Smooth muscle cell (in vitro differentiated cells): ENCODE results near the gene ADORA1. TPM values are rescaled to one million over a fixed set of nuclear protein-coding genes. Genes with fewer than 3 reads are reported as not detected.

Source experiments
- DNase-seq: peaks from one replicate; lab custom pipeline; 2025; ENCODE audit not compliant: unreplicated experiment; lab: John Stamatoyannopoulos, UW
- H2AFZ ChIP-seq: fragments of 200-600 bp; sonication (generic); 2 replicates; pipeline ENCODE4 v1.6.0; 2016; ENCODE audit warnings: antibody characterized with exemption, low read depth, mild to moderate bottlenecking
- H3F3A ChIP-seq: fragments of 200-600 bp; sonication (generic); 2 replicates; pipeline ENCODE4 v1.6.0; 2017; ENCODE audit warnings: antibody characterized with exemption, low read depth
- H3K27ac ChIP-seq: fragments of 200-600 bp; sonication (generic); 2 replicates; pipeline ENCODE4 v1.5.1; 2016; ENCODE audit warnings: low read depth, mild to moderate bottlenecking
- H3K27me3 ChIP-seq: fragments of 200-600 bp; sonication (generic); 2 replicates; pipeline ENCODE4 v1.6.1; 2016; ENCODE audit warnings: low read depth, mild to moderate bottlenecking
- H3K36me3 ChIP-seq: fragments of 200-600 bp; sonication (generic); 2 replicates; pipeline ENCODE4 v1.5.1; 2016; ENCODE audit warnings: low read depth
- H3K4me1 ChIP-seq: fragments of 200-600 bp; sonication (generic); 2 replicates; pipeline ENCODE4 v1.5.1; 2016; ENCODE audit warnings: low read depth
- H3K4me2 ChIP-seq: fragments of 200-600 bp; sonication (generic); 2 replicates; pipeline ENCODE4 v1.6.0; 2016; ENCODE audit warnings: mild to moderate bottlenecking
- H3K4me3 ChIP-seq: fragments of 200-600 bp; sonication (generic); 2 replicates; pipeline ENCODE4 v1.5.1; 2016; ENCODE audit warnings: mild to moderate bottlenecking
- H3K79me2 ChIP-seq: fragments of 200-600 bp; sonication (generic); 2 replicates; pipeline ENCODE4 v1.6.0; 2016; ENCODE audit warnings: low read depth, mild to moderate bottlenecking
- H3K9ac ChIP-seq: fragments of 200-600 bp; sonication (generic); 2 replicates; pipeline ENCODE4 v1.6.0; 2016; ENCODE audit warnings: low read depth
- H3K9me3 ChIP-seq: fragments of 200-600 bp; sonication (generic); replicated peaks from 2 replicates; pipeline ENCODE4 v1.5.1; 2016; ENCODE audit warnings: low read depth
- H4K20me1 ChIP-seq: fragments of 200-600 bp; sonication (generic); 2 replicates; pipeline ENCODE4 v1.6.0; 2016; ENCODE audit warnings: low read depth
- CTCF ChIP-seq: fragments of 200-600 bp; sonication (generic); IDR thresholded peaks from 2 replicates; pipeline ENCODE4 v1.5.1; 2017; ENCODE audit warnings: borderline replicate concordance, mild to moderate bottlenecking, antibody characterized with exemption; ENCODE audit not compliant: insufficient read depth, poor library complexity, severe bottlenecking
- WGBS: methylation state at CpG from one replicate; pipeline ENCODE4 v1.1.7; 2016; ENCODE audit warnings: low lambda C conversion rate; 5-methylcytosine and 5-hydroxymethylcytosine counted together
- polyA plus RNA-seq: library from polyadenylated mRNA; unstranded; fragments of >200 nt; fragmentation: Nextera tagmentation; extraction: Ambion mirVana; gene quantifications from 2 replicates; pipeline ENCODE4 v1.2.1, GENCODE V29; 2016
- total RNA-seq: library from RNA; depleted of rRNA; stranded (reverse); fragments of >200 nt; gene quantifications from 2 replicates; pipeline ENCODE4 v1.2.3, GENCODE V29; 2014

ADORA1 gene
- total and polyA plus RNA-seq, 2 experiments from 2014 or later, result 16.0 to 18.0 TPM

GRCh38 chr1:203177036-203177405, 49.5 kb downstream of the ADORA1 start:
- 61% methylated on average over 6 of the region's 6 CpGs for WGBS
- peak overlapping the region; percentile 88 for H3K27ac ChIP-seq
- H3K4me3 ChIP-seq, result no peak overlapping the region
- no peak overlapping the region for H2AFZ ChIP-seq
- no peak for TF ChIP-seq CTCF
- no peaks in the 10 kb centered on the region for H3K27me3 ChIP-seq
- no peak overlapping the region for H3K9ac ChIP-seq
- H3F3A ChIP-seq, result peaks cover 10% of the 10 kb centered on the region
- H3K4me1 ChIP-seq, result peaks cover 29% of the 10 kb centered on the region
- no peaks in the 10 kb centered on the region for H3K79me2 ChIP-seq
- no peak for DNase-seq
- no peaks in the 10 kb centered on the region for H3K9me3 ChIP-seq
- H4K20me1 ChIP-seq, result no peaks in the 10 kb centered on the region
- no peaks in the 10 kb centered on the region for H3K36me3 ChIP-seq
- H3K4me2 ChIP-seq, result peak overlapping the region; percentile 67

- Histone ChIP-seq H3K36me3 (no peaks in the 10 kb centered on the region), H4K20me1 (no peaks in the 10 kb centered on the region), H3K27me3 (no peaks in the 10 kb centered on the region), H3K79me2 (no peaks in the 10 kb centered on the region), H3K4me2 (peak overlapping the region; percentile 67), H3K4me1 (peaks cover 34% of the 10 kb centered on the region), H3F3A (peaks cover 10% of the 10 kb centered on the region), H3K4me3 (no peak overlapping the region), H3K9me3 (no peaks in the 10 kb centered on the region), H2AFZ (no peak overlapping the region), H3K27ac (peak overlapping the region; percentile 88), H3K9ac (peak overlapping the region; percentile 65)
- 23% methylated on average over 9 of the region's 9 CpGs for WGBS
- no peak for DNase-seq
- no peak for TF ChIP-seq CTCF
Measured at GRCh38 chr1:203177470-203178039, 50.0 kb downstream of the ADORA1 start.

- Histone ChIP-seq H3K27ac (peak overlapping the region; percentile 88), H3K27me3 (no peaks in the 10 kb centered on the region), H3K4me1 (peaks cover 34% of the 10 kb centered on the region), H3K79me2 (no peaks in the 10 kb centered on the region), H3K9me3 (no peaks in the 10 kb centered on the region), H2AFZ (no peak overlapping the region), H3K4me3 (no peak overlapping the region), H3K36me3 (no peaks in the 10 kb centered on the region), H4K20me1 (no peaks in the 10 kb centered on the region), H3K4me2 (peak overlapping the region; percentile 67), H3F3A (peaks cover 10% of the 10 kb centered on the region), H3K9ac (peak overlapping the region; percentile 65)
- no peak for TF ChIP-seq CTCF
- WGBS, result 16% methylated on average over 5 of the region's 5 CpGs
- no peak for DNase-seq
Measured at GRCh38 chr1:203178083-203178482, 50.6 kb downstream of the ADORA1 start.
